K562 (cell line): ENCODE data around the gene GADD45GIP1. TPM values are rescaled to one million over a fixed set of nuclear protein-coding genes. Genes with fewer than 3 reads are reported as not detected.
A peak's percentile ranks its signal among the peaks of the same experiment; 100 is the strongest.

Source experiments
- DMBX1 ChIP-seq: fragments of 250-450 bp; sonication (Bioruptor Pico); IDR thresholded peaks from 2 replicates; pipeline ENCODE4 v1.8.0; 2022; ENCODE audit warnings: inconsistent platforms, mild to moderate bottlenecking, moderate library complexity, borderline replicate concordance
- EGR1 ChIP-seq: fragments of 450-650 bp; conservative IDR thresholded peaks from 2 replicates; pipeline ENCODE4 v1.6.1; 2017; ENCODE audit warnings: mild to moderate bottlenecking
- HNRNPK ChIP-seq: fragments of 200-400 bp; formaldehyde crosslinking; IDR thresholded peaks from one replicate; pipeline ENCODE4 v1.6.1; 2018; ENCODE audit warnings: mild to moderate bottlenecking, low read depth, low read length; ENCODE audit not compliant: poor library complexity, severe bottlenecking
- JUNB ChIP-seq: fragments of 450-650 bp; formaldehyde crosslinking; conservative IDR thresholded peaks from 2 replicates; pipeline ENCODE4 v1.4.0; 2020; ENCODE audit warnings: mild to moderate bottlenecking
- KAT7 ChIP-seq: sonication (generic); formaldehyde crosslinking; IDR thresholded peaks from 2 replicates; pipeline ENCODE4 v1.8.0; 2022; ENCODE audit warnings: missing genetic modification reagents, mild to moderate bottlenecking, borderline replicate concordance
- NFIC ChIP-seq: fragments of 450-650 bp; IDR thresholded peaks from 2 replicates; pipeline ENCODE4 v1.6.1; 2017; ENCODE audit warnings: mild to moderate bottlenecking, inconsistent platforms
- RAD51 ChIP-seq: fragments of 450-650 bp; IDR thresholded peaks from 2 replicates; pipeline ENCODE4 v1.7.1; 2016; ENCODE audit warnings: low read depth, mild to moderate bottlenecking, borderline replicate concordance
- ZBTB1 ChIP-seq: sonication (generic); formaldehyde crosslinking; IDR thresholded peaks from 2 replicates; pipeline ENCODE4 v1.8.1; 2023; ENCODE audit warnings: missing genetic modification reagents, low read depth, mild to moderate bottlenecking, borderline replicate concordance
- ZBTB17 ChIP-seq: fragments of 450-650 bp; formaldehyde crosslinking; IDR thresholded peaks from 2 replicates; pipeline ENCODE4 v1.4.0; 2020; ENCODE audit warnings: mild to moderate bottlenecking
- polyA plus RNA-seq, 8 experiments: library from polyadenylated mRNA; depleted of rRNA in 4 of 8; stranded (reverse) in 5 of 8; unstranded in 3 of 8; fragments of >200 nt; fragmentation: Nextera tagmentation in 2 of 8; fragmentation: Illumina TruSeq in 1 of 8; extraction: Ambion mirVana in 2 of 8; extraction: Trizol in 1 of 8; gene quantifications; 2 replicates each; pipeline versions ENCODE4 v1.2.1 to v1.2.3, GENCODE V29; 2011 to 2014; ENCODE audit warnings: inconsistent platforms in 1 of 8, missing spikeins in 1 of 8
- total RNA-seq, 7 experiments: library from RNA; depleted of rRNA in 6 of 7; stranded (reverse); fragments of >200 nt in 6 of 7; fragmentation: Illumina TruSeq in 2 of 7; extraction: Trizol in 2 of 7; gene quantifications; 2 replicates each; pipeline versions ENCODE4 v1.2.1 to v1.2.3, GENCODE V29; 2011 to 2021; ENCODE audit warnings: low replicate concordance in 1 of 7
- TF ChIP-seq, protein P1 (sequence below): fragments of 200-600 bp; sonication (generic); IDR thresholded peaks from one replicate; pipeline ENCODE4 v1.6.1; 2012; ENCODE audit warnings: mild to moderate bottlenecking, low read depth, low read length, inconsistent platforms
- TF ChIP-seq, protein P2 (sequence below): fragments of 250-450 bp; sonication (Bioruptor Pico); IDR thresholded peaks from 2 replicates; pipeline ENCODE4 v1.8.0; 2021; ENCODE audit warnings: borderline replicate concordance, mild to moderate bottlenecking, moderate library complexity; ENCODE audit not compliant: poor library complexity, severe bottlenecking
- TF ChIP-seq, protein P3 (sequence below): IDR thresholded peaks from 2 replicates; pipeline ENCODE4 v1.6.1; 2011; ENCODE audit not compliant: insufficient read length; ENCODE audit errors: extremely low read depth
- TF ChIP-seq, protein P4 (sequence below): fragments of 450-650 bp; formaldehyde crosslinking; IDR thresholded peaks from 2 replicates; pipeline ENCODE4 v1.4.0; 2022; ENCODE audit warnings: missing genetic modification characterization

Gene GADD45GIP1
- total and polyA plus RNA-seq, 9 of the 15 experiments (the other 6 are each of a cell fraction or from before 2014, with no cell fraction given) = 5.1 to 161 (median 29.2) TPM

DNA sequence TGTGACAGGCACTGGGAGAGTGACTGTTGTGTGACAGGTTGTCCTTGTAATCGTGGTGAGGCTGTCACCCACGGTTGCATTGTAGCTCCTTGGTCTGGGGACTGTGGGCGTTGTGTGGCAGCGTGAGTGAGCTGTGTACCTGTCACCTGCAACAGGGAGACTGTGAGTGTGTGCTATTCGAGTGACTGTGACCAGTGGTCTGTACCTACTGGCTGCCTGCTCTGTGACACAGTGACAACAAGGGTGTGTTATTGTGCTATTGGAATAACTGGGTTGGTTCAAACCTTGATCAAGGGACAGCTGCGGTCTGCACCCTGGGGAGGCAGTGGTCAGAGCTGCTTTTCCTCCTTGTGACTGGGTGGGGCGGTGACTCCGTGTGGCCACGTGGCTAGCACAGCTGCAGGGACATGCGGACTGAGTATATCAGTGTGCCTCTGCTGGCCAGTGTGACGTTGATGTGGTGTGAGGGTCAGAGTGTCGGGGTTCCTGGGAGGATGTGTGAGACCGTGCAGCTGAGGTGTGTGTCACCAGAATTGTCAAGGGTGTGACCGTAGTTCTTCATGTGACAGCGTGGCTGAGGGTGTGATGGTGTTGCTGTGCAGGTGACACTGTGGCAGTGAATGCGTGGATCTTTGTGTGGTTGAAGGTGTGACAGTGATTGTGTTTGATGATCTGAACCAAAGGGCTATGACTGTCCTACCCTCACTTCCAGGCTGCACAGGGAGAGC, 28.2 kb upstream of the GADD45GIP1 start (continued):
- TF ChIP-seq, protein P1, sequence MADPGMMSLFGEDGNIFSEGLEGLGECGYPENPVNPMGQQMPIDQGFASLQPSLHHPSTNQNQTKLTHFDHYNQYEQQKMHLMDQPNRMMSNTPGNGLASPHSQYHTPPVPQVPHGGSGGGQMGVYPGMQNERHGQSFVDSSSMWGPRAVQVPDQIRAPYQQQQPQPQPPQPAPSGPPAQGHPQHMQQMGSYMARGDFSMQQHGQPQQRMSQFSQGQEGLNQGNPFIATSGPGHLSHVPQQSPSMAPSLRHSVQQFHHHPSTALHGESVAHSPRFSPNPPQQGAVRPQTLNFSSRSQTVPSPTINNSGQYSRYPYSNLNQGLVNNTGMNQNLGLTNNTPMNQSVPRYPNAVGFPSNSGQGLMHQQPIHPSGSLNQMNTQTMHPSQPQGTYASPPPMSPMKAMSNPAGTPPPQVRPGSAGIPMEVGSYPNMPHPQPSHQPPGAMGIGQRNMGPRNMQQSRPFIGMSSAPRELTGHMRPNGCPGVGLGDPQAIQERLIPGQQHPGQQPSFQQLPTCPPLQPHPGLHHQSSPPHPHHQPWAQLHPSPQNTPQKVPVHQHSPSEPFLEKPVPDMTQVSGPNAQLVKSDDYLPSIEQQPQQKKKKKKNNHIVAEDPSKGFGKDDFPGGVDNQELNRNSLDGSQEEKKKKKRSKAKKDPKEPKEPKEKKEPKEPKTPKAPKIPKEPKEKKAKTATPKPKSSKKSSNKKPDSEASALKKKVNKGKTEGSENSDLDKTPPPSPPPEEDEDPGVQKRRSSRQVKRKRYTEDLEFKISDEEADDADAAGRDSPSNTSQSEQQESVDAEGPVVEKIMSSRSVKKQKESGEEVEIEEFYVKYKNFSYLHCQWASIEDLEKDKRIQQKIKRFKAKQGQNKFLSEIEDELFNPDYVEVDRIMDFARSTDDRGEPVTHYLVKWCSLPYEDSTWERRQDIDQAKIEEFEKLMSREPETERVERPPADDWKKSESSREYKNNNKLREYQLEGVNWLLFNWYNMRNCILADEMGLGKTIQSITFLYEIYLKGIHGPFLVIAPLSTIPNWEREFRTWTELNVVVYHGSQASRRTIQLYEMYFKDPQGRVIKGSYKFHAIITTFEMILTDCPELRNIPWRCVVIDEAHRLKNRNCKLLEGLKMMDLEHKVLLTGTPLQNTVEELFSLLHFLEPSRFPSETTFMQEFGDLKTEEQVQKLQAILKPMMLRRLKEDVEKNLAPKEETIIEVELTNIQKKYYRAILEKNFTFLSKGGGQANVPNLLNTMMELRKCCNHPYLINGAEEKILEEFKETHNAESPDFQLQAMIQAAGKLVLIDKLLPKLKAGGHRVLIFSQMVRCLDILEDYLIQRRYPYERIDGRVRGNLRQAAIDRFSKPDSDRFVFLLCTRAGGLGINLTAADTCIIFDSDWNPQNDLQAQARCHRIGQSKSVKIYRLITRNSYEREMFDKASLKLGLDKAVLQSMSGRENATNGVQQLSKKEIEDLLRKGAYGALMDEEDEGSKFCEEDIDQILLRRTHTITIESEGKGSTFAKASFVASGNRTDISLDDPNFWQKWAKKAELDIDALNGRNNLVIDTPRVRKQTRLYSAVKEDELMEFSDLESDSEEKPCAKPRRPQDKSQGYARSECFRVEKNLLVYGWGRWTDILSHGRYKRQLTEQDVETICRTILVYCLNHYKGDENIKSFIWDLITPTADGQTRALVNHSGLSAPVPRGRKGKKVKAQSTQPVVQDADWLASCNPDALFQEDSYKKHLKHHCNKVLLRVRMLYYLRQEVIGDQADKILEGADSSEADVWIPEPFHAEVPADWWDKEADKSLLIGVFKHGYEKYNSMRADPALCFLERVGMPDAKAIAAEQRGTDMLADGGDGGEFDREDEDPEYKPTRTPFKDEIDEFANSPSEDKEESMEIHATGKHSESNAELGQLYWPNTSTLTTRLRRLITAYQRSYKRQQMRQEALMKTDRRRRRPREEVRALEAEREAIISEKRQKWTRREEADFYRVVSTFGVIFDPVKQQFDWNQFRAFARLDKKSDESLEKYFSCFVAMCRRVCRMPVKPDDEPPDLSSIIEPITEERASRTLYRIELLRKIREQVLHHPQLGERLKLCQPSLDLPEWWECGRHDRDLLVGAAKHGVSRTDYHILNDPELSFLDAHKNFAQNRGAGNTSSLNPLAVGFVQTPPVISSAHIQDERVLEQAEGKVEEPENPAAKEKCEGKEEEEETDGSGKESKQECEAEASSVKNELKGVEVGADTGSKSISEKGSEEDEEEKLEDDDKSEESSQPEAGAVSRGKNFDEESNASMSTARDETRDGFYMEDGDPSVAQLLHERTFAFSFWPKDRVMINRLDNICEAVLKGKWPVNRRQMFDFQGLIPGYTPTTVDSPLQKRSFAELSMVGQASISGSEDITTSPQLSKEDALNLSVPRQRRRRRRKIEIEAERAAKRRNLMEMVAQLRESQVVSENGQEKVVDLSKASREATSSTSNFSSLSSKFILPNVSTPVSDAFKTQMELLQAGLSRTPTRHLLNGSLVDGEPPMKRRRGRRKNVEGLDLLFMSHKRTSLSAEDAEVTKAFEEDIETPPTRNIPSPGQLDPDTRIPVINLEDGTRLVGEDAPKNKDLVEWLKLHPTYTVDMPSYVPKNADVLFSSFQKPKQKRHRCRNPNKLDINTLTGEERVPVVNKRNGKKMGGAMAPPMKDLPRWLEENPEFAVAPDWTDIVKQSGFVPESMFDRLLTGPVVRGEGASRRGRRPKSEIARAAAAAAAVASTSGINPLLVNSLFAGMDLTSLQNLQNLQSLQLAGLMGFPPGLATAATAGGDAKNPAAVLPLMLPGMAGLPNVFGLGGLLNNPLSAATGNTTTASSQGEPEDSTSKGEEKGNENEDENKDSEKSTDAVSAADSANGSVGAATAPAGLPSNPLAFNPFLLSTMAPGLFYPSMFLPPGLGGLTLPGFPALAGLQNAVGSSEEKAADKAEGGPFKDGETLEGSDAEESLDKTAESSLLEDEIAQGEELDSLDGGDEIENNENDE = no peak
- TF ChIP-seq HNRNPK (no peak), DMBX1 (CRISPR knock-in tag) (no peak), NFIC (no peak), EGR1 (no peak), RAD51 (peak; percentile 89), JUNB (CRISPR knock-in tag) (no peak), KAT7 (CRISPR knock-in tag) (no peak), ZBTB17 (CRISPR knock-in tag) (no peak), ZBTB1 (CRISPR knock-in tag) (no peak; the same call in 1 of the 2 replicates)
- TF ChIP-seq, protein P2, sequence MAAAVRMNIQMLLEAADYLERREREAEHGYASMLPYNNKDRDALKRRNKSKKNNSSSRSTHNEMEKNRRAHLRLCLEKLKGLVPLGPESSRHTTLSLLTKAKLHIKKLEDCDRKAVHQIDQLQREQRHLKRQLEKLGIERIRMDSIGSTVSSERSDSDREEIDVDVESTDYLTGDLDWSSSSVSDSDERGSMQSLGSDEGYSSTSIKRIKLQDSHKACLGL (CRISPR knock-in tag) = peak; percentile 70
- TF ChIP-seq, protein P3, sequence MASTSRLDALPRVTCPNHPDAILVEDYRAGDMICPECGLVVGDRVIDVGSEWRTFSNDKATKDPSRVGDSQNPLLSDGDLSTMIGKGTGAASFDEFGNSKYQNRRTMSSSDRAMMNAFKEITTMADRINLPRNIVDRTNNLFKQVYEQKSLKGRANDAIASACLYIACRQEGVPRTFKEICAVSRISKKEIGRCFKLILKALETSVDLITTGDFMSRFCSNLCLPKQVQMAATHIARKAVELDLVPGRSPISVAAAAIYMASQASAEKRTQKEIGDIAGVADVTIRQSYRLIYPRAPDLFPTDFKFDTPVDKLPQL = no peak
- TF ChIP-seq, protein P4, sequence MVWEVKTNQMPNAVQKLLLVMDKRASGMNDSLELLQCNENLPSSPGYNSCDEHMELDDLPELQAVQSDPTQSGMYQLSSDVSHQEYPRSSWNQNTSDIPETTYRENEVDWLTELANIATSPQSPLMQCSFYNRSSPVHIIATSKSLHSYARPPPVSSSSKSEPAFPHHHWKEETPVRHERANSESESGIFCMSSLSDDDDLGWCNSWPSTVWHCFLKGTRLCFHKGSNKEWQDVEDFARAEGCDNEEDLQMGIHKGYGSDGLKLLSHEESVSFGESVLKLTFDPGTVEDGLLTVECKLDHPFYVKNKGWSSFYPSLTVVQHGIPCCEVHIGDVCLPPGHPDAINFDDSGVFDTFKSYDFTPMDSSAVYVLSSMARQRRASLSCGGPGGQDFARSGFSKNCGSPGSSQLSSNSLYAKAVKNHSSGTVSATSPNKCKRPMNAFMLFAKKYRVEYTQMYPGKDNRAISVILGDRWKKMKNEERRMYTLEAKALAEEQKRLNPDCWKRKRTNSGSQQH (CRISPR knock-in tag) = no peak
